ENCODE results near the gene PNPLA3. TPM values are rescaled to one million over a fixed set of nuclear protein-coding genes. Genes with fewer than 3 reads are reported as not detected.
"Not testable (repeated sequence)": the region's sequence is repeated elsewhere in the genome, so short reads cannot be mapped to it uniquely, and the experiment has no call there.

The PNPLA3 gene
- total RNA-seq, 1 donor from 2014 or later, result 6.9 TPM

DNA sequence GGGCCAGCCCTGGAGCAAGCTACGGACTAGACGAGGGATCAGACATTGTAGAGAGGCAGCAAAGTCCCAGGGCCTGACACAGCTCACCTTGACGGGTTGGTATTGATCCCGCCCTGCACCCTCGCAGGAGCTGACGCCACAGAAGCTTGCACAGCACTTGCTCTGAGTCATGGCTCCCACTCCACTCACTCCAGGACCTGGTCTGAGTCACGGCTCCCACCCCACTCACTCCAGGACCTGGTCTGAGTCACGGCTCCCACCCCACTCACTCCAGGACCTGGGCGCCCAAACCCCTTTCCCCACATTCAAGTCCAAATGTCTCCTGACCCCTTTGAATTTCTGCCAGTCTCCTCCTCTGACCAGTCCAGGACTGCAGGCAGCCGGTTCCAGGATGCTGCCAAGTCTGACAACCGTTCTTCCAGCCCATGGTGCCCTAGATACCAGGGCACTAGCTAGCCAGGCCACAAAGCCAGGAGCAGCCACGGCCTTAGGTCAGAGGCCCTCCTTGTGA is 25.8 kb upstream of the PNPLA3 start:
- Histone ChIP-seq H3K4me1 (no peaks in the 10 kb centered on the region), H3K27ac (no peak overlapping the region), H3K4me3 (no peak overlapping the region), H3K9me3 (no peaks in the 10 kb centered on the region), H3K36me3 (no peaks in the 10 kb centered on the region), H3K27me3 (ENCODE audit: low read depth) (peaks cover 27% of the 10 kb centered on the region)
- TF ChIP-seq, protein P1, sequence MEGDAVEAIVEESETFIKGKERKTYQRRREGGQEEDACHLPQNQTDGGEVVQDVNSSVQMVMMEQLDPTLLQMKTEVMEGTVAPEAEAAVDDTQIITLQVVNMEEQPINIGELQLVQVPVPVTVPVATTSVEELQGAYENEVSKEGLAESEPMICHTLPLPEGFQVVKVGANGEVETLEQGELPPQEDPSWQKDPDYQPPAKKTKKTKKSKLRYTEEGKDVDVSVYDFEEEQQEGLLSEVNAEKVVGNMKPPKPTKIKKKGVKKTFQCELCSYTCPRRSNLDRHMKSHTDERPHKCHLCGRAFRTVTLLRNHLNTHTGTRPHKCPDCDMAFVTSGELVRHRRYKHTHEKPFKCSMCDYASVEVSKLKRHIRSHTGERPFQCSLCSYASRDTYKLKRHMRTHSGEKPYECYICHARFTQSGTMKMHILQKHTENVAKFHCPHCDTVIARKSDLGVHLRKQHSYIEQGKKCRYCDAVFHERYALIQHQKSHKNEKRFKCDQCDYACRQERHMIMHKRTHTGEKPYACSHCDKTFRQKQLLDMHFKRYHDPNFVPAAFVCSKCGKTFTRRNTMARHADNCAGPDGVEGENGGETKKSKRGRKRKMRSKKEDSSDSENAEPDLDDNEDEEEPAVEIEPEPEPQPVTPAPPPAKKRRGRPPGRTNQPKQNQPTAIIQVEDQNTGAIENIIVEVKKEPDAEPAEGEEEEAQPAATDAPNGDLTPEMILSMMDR (IDR thresholded peaks at IDR 0.05), result no peak
- peak in 1 of 2 donors; percentile 14 for ATAC-seq
- no peak for DNase-seq
- intact Hi-C loops (cut with DNase I), result no loop called here

DNA sequence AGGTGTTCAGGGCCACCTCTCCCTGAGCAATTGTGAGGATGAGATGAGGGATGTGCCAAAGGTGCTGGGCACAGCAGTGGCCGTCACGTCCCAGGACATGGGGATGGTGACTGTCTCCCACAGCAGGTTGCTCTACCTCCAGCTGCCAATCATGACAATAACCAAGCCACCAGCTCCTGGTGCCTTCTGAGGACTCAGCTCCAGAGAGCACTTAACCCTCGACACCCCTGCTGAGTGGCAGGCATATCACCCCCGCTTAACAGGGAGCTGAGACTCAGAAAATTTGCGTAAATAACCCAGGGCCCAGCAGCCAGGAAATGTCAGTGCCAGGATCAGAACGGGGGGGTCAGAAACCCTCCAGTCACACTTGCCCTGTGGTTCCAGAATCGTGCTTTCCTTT is 23.4 kb upstream of the PNPLA3 start:
- Histone ChIP-seq H3K27ac (no peak overlapping the region), H3K27me3 (ENCODE audit: low read depth) (peaks cover 18% of the 10 kb centered on the region), H3K36me3 (no peaks in the 10 kb centered on the region), H3K4me3 (no peak overlapping the region), H3K4me1 (no peaks in the 10 kb centered on the region), H3K9me3 (no peaks in the 10 kb centered on the region)
- intact Hi-C loops (cut with DNase I), result no loop called here
- DNase-seq, result no peak
- no peak for ATAC-seq
- TF ChIP-seq, protein P1 (IDR thresholded peaks at IDR 0.05), result no peak

DNA sequence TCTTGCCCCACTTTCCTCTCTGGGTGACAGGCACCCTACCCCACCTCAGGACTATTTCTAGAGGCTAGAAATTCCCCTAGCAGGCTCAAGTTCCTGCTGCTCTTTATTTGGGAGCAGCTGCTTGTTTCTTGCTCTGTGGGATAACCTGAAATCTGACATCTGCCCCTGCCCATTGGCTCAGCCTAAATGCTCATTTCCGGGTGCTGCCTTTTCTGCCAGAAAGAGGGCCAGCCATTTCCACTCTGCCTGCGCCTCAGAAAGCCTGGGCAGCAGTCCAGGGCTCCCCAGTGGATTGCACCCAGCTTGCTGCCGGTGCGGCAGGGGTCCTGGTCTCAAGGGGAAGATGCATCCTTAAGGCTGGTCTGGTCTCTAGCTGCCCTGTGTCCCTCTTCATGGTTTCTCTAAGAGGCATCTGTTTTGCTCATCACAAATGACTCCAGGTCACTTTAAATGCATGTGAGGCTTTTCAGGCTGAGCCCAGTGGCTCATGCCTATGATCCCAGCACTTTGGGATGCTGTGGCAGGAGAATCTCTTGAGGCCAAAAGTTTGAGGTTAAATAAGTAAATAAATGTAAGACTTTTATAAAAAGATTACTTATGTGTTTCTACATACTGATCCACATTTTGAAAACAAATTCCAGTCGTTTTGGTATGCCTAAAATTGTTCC is 21.5 kb upstream of the PNPLA3 start:
- no peaks in the 10 kb centered on the region for H3K36me3 ChIP-seq
- H3K4me1 ChIP-seq, result no peaks in the 10 kb centered on the region
- DNase-seq (no peak), ATAC-seq (no peak)
- TF ChIP-seq, protein P1 (IDR thresholded peaks at IDR 0.05), result no peak
- H3K27ac ChIP-seq, result no peak overlapping the region
- intact Hi-C loops (cut with DNase I), result no loop called here
- no peaks in the 10 kb centered on the region for H3K9me3 ChIP-seq
- H3K4me3 ChIP-seq, result no peak overlapping the region
- peaks cover 23% of the 10 kb centered on the region for H3K27me3 ChIP-seq (ENCODE audit: low read depth)

DNA sequence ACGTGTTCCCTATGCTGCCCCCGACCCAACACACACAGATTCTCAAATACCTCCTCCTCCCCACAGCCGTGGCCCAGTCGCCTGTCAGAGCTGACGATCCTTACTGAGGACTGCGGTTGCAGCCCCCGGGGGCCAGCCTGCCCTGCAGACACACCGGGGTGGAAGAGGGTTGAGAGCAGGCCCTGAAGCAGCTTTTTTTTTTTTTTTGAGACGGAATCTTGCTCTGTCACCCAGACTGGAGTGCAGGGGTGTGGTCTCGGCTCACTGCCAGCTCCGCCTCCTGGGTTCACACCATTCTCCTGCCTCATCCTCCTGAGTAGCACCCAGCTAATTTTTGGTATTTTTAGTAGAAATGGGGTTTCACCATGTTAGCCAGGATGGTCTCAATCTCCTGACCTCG is 20.6 kb upstream of the PNPLA3 start:
- H3K9me3 ChIP-seq; H3K36me3 ChIP-seq; DNase-seq; intact Hi-C loops (cut with DNase I); H3K4me1 ChIP-seq; H3K4me3 ChIP-seq; H3K27ac ChIP-seq; ATAC-seq: not testable (repeated sequence)
- H3K27me3 ChIP-seq (ENCODE audit: low read depth), result peaks cover 27% of the 10 kb centered on the region

DNA sequence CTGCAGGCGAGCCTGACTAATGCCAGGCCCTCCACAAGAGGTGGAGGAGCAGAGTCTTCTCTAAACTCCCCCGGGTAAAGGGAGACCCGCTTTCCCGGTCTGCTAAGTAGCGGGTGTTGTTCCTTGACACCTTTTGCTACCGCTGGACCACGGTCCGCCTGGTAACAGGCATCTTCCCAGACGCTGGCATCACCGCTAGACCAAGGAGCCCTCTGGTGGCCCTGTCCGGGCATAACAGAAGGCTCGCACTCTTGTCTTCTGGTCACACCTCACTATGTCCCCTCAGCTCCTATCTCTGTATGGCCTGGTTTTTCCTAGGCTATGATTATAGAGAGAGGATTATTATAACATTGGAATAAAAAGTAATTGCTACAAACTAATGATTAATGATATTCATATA is 19.2 kb upstream of the PNPLA3 start:
- peaks cover 37% of the 10 kb centered on the region for H3K27me3 ChIP-seq (ENCODE audit: low read depth)
- intact Hi-C loops (cut with DNase I); H3K9me3 ChIP-seq; H3K36me3 ChIP-seq; DNase-seq; H3K27ac ChIP-seq; H3K4me1 ChIP-seq; H3K4me3 ChIP-seq; ATAC-seq: not testable (repeated sequence)

DNA sequence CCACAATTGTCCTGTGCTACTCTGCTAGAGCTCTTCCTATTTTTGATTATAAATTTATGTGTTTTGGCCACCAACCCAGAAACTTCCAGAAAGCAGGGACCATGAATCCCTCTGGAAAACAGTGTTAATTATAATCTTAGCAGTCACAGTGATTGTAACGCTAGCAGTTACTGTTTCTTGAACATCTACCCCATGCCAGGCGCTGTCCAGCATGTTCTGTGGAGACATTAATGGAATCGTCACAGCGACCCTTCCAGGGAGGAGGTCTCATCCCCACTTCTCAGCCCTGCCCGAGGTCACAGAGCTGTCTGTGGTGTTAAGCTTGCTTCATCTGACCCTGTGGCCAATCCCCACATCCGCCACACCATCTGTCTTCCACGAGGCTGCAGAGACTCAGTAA is 17.9 kb upstream of the PNPLA3 start:
- DNase-seq (no peak), ATAC-seq (no peak)
- TF ChIP-seq, protein P1 (IDR thresholded peaks at IDR 0.05), result no peak
- no peak overlapping the region for H3K27ac ChIP-seq
- no peaks in the 10 kb centered on the region for H3K9me3 ChIP-seq
- no peaks in the 10 kb centered on the region for H3K4me1 ChIP-seq
- intact Hi-C loops (cut with DNase I), result no loop called here
- H3K27me3 ChIP-seq (ENCODE audit: low read depth), result peaks cover 34% of the 10 kb centered on the region
- no peaks in the 10 kb centered on the region for H3K36me3 ChIP-seq
- no peak overlapping the region for H3K4me3 ChIP-seq

Measured in lower lobe of right lung (tissue), 2 donors.